ENCODE results near the gene NTMT1. TPM values are rescaled to one million over a fixed set of nuclear protein-coding genes. Genes with fewer than 3 reads are reported as not detected.

Gene NTMT1
- total and polyA plus RNA-seq, 9 of the 15 experiments (the other 6 are each of a cell fraction or from before 2014, with no cell fraction given): 42.1 to 116 (median 74.7) TPM

DNA sequence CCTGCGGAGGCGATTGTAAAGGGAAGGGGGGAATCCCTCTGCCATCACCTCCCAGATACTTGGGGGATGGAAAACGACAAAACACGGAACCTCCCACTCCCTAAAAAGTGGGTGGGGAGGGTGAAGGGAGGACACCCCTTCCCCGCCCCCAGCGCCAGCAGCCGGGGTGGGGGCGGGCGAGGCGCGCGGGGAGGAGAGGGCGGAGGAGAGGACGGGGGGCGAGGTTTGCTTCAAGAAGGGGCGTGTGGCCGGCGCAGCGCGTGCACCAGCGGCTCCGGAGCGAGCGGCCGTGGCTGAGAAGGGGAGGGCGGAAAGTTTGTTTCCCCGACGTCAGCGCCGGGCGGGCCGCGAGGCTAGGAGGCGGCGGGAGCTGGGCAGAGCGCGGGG is 39.4 kb downstream of the NTMT1 start, which contains the start of gene PRRX2:
PRRX2 (plus strand) TSS at position 259 of the 387 bp plus-strand sequence. CDS start 221 bp downstream, outside the sequence.
- FAIRE-seq (no peak), DNase-seq (ENCODE audit: extremely low read depth in 1 of 4, low spot score in 3 of 4) (peak in 2 of 4 experiments; percentile 67 to 69), ATAC-seq (peak; percentile 32; the same call in 2 of the 3 replicates)
- Histone ChIP-seq H3K9ac (ENCODE audit: insufficient read depth in 1 of 2, low read depth in 2 of 2, low read length in 2 of 2) (0 out of 4 replicates have a peak within 1 kb of the TSS, but pooled peaks of 1 of the 2 experiments have one; percentile 3), H3K4me3 (no peak within 1 kb of the TSS), H3K27ac (ENCODE audit: extremely low read depth, low read depth, low read length) (no peak within 1 kb of the TSS), H3K4me2 (ENCODE audit: insufficient read depth, low read length) (no peak within 1 kb of the TSS), H4K20me1 (replicated peaks; ENCODE audit: control insufficient read depth, insufficient read depth, low read length) (no peaks in the 10 kb centered on the region), H3K27me3 (ENCODE audit: control insufficient read depth in 2 of 2, insufficient read depth in 2 of 2, low read length in 2 of 2) (peaks cover 23 to 44% of the 10 kb centered on the region in 2 experiments), H3K9me3 (replicated peaks; ENCODE audit: control insufficient read depth, insufficient read depth, low read depth, low read length) (no peaks in the 10 kb centered on the region), H3K36me3 (ENCODE audit: control insufficient read depth, insufficient read depth, low read length) (no peaks in the 10 kb centered on the region; the same call in 2 of the 3 replicates), H3K4me1 (replicated peaks in 1 of 2; ENCODE audit: control insufficient read depth in 2 of 2, insufficient read depth in 2 of 2, low read length in 2 of 2) (peaks cover 0 to 28% of the 10 kb centered on the region in 2 experiments; a peak in 2 of 5 replicates), H2AFZ (ENCODE audit: low read depth, low read length) (no peak within 1 kb of the TSS), H3K79me2 (ENCODE audit: control insufficient read depth, insufficient read depth, low read length) (no peaks in the 10 kb centered on the region), H3K9me1 (ENCODE audit: control insufficient read depth, insufficient read depth, low read length) (no peaks in the 10 kb centered on the region)
- no TSS peak for BruUV-seq (replicated peaks)
- in situ Hi-C loops (cut with MboI): loop anchor here (10.0 to 25.0 kb wide), 2 partner anchors 672 to 759 kb away; no protein-coding TSS in a partner anchor
- TF ChIP-seq ZBTB7A (IDR thresholded peaks at IDR 0.05; ENCODE audit: borderline replicate concordance, control insufficient read depth, low read depth, low read length) (0 out of 2 replicates have a peak, but pooled peaks have one; percentile 30), BCOR (IDR thresholded peaks at IDR 0.05) (no peak), PCBP1 (IDR thresholded peaks at IDR 0.05; ENCODE audit: low read depth, low read length, poor library complexity, severe bottlenecking) (peak; percentile 34), ZNF79 (CRISPR knock-in tag; IDR thresholded peaks at IDR 0.05; ENCODE audit: low read depth) (no peak)
- TF ChIP-seq, protein P1, sequence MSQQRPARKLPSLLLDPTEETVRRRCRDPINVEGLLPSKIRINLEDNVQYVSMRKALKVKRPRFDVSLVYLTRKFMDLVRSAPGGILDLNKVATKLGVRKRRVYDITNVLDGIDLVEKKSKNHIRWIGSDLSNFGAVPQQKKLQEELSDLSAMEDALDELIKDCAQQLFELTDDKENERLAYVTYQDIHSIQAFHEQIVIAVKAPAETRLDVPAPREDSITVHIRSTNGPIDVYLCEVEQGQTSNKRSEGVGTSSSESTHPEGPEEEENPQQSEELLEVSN (IDR thresholded peaks at IDR 0.05; ENCODE audit: borderline replicate concordance in 1 of 2, extremely low read depth in 1 of 2, insufficient read depth in 1 of 2, insufficient read length in 1 of 2, low read depth in 1 of 2, low read length in 1 of 2, poor library complexity in 1 of 2, severe bottlenecking in 1 of 2): peak in 1 of 2 experiments; percentile 37
- TF ChIP-seq, protein P2, sequence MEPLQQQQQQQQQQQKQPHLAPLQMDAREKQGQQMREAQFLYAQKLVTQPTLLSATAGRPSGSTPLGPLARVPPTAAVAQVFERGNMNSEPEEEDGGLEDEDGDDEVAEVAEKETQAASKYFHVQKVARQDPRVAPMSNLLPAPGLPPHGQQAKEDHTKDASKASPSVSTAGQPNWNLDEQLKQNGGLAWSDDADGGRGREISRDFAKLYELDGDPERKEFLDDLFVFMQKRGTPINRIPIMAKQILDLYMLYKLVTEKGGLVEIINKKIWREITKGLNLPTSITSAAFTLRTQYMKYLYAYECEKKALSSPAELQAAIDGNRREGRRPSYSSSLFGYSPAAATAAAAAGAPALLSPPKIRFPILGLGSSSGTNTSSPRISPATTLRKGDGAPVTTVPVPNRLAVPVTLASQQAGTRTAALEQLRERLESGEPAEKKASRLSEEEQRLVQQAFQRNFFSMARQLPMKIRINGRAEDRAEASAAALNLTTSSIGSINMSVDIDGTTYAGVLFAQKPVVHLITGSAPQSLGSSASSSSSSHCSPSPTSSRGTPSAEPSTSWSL (CRISPR knock-in tag; IDR thresholded peaks at IDR 0.05; ENCODE audit: borderline replicate concordance): no peak
- ChIA-PET CTCF (ENCODE audit: low intra/inter-chr PET ratio) (no interaction called here), POLR2A (no interaction called here)
- WGBS (ENCODE audit: insufficient coverage, low coverage, missing lambda C conversion rate): 0% methylated on average over 6 of the region's 37 CpGs
- intact Hi-C loops (cut with micrococcal nuclease): no loop called here

Data from K562 (cell line).